IMR-90 (cell line): ENCODE data around the gene TLR3. TPM values are rescaled to one million over a fixed set of nuclear protein-coding genes. Genes with fewer than 3 reads are reported as not detected.
"Not testable (repeated sequence)": the region's sequence is repeated elsewhere in the genome, so short reads cannot be mapped to it uniquely, and the experiment has no call there.

Experiments used
- ATAC-seq: fragments of 200-7000 bp; cut with Tn5 transposase; 2 replicates; pipeline ENCODE4 v1.9.1; 2020; ENCODE audit warnings: low read depth, mild to moderate bottlenecking, moderate library complexity
- BruUV-seq: library from RNA; stranded (reverse); fragments of 400-500 nt; replicated peaks from 2 replicates; lab custom pipeline; 2021; lab: Mats Ljungman, UMichigan
- CTCF ChIA-PET: fragments of 300-600 bp; formaldehyde crosslinking; extraction: SDS; loops from one replicate; lab custom pipeline; 2021; ENCODE audit warnings: antibody characterized with exemption; lab: Yijun Ruan, JAX
- POLR2A ChIA-PET: fragments of 300-600 bp; sonication (Branson Sonifier 250); formaldehyde crosslinking; loops from one replicate; lab custom pipeline; 2022; ENCODE audit warnings: antibody characterized with exemption; ENCODE audit not compliant: unreplicated experiment; lab: Charles Lee
- DNase-seq: peaks from one replicate; pipeline ENCODE4 v3.0.0; 2013
- H2AFZ ChIP-seq: replicated peaks from 2 replicates; pipeline ENCODE3; 2013; ENCODE audit warnings: low read length, mild to moderate bottlenecking; ENCODE audit not compliant: poor library complexity
- H2AK5ac ChIP-seq: 2 replicates; pipeline ENCODE4 v1.6.1; 2013; ENCODE audit warnings: low read depth, low read length, inconsistent platforms
- H2AK9ac ChIP-seq: replicated peaks from 2 replicates; pipeline ENCODE3; 2013; ENCODE audit warnings: mild to moderate bottlenecking, low read depth, low read length, moderate library complexity; ENCODE audit not compliant: poor library complexity
- H2BK120ac ChIP-seq: 2 replicates; pipeline ENCODE4 v1.6.1; 2013; ENCODE audit warnings: low read depth, low read length, inconsistent platforms
- H2BK15ac ChIP-seq: 3 replicates; pipeline ENCODE4 v1.6.1; 2013; ENCODE audit warnings: low read depth, low read length, inconsistent platforms
- H2BK20ac ChIP-seq: 2 replicates; pipeline ENCODE4 v1.6.1; 2013; ENCODE audit warnings: low read depth, mild to moderate bottlenecking, inconsistent platforms, low read length, moderate library complexity
- H2BK5ac ChIP-seq: 2 replicates; pipeline ENCODE4 v1.6.1; 2013; ENCODE audit warnings: mild to moderate bottlenecking, low read depth, low read length, inconsistent platforms; ENCODE audit not compliant: poor library complexity, severe bottlenecking
- H3K14ac ChIP-seq: replicated peaks from 2 replicates; pipeline ENCODE4 v1.6.1; 2013; ENCODE audit warnings: low read depth, low read length, inconsistent platforms
- H3K18ac ChIP-seq: 2 replicates; pipeline ENCODE4 v1.6.1; 2013; ENCODE audit warnings: low read depth, low read length, control low read depth
- H3K23ac ChIP-seq: 2 replicates; pipeline ENCODE4 v1.6.1; 2013; ENCODE audit warnings: low read depth, low read length, inconsistent platforms
- H3K27ac ChIP-seq: 2 replicates; pipeline ENCODE4 v1.5.1; 2013; ENCODE audit warnings: mild to moderate bottlenecking, control low read depth, low read length; ENCODE audit not compliant: insufficient read depth
- H3K27me3 ChIP-seq: 2 replicates; pipeline ENCODE4 v1.6.1; 2013; ENCODE audit warnings: low read length; ENCODE audit not compliant: control insufficient read depth, insufficient read depth
- H3K36me3 ChIP-seq: 2 replicates; pipeline ENCODE4 v1.6.1; 2013; ENCODE audit warnings: low read length, mixed read lengths; ENCODE audit not compliant: control insufficient read depth, insufficient read depth
- H3K4ac ChIP-seq: 2 replicates; pipeline ENCODE4 v1.6.1; 2013; ENCODE audit warnings: low read depth, low read length, inconsistent platforms
- H3K4me1 ChIP-seq: 2 replicates; pipeline ENCODE4 v1.6.1; 2013; ENCODE audit warnings: low read length, mixed read lengths; ENCODE audit not compliant: control insufficient read depth, insufficient read depth
- H3K4me2 ChIP-seq: 2 replicates; pipeline ENCODE4 v1.6.1; 2013; ENCODE audit warnings: low read depth, mild to moderate bottlenecking, control low read depth, low read length, moderate library complexity
- H3K4me3 ChIP-seq: 2 replicates; pipeline ENCODE4 v1.5.1; 2013; ENCODE audit warnings: low read depth, mild to moderate bottlenecking, control low read depth, low read length, moderate library complexity; ENCODE audit not compliant: insufficient read depth
- H3K56ac ChIP-seq: 2 replicates; pipeline ENCODE4 v1.6.1; 2013; ENCODE audit warnings: low read length, inconsistent platforms; ENCODE audit not compliant: insufficient read depth; ENCODE audit errors: extremely low read depth
- H3K79me1 ChIP-seq, 2 experiments: 2 replicates each; pipeline ENCODE4 v1.6.1; 2013; ENCODE audit warnings: low read length in 2 of 2, inconsistent platforms in 1 of 2, low read depth in 1 of 2
- H3K9ac ChIP-seq: 2 replicates; pipeline ENCODE4 v1.6.1; 2013; ENCODE audit warnings: low read depth, low read length, control low read depth
- H3K9me1 ChIP-seq: 2 replicates; pipeline ENCODE4 v1.6.1; 2013; ENCODE audit warnings: low read length, inconsistent platforms; ENCODE audit not compliant: insufficient read depth
- H3K9me3 ChIP-seq: 2 replicates; pipeline ENCODE4 v1.6.1; 2013; ENCODE audit warnings: low read length; ENCODE audit not compliant: control insufficient read depth, insufficient read depth
- H4K20me1 ChIP-seq: 2 replicates; pipeline ENCODE4 v1.6.1; 2013; ENCODE audit warnings: low read length, inconsistent platforms; ENCODE audit not compliant: insufficient read depth
- H4K5ac ChIP-seq: 2 replicates; pipeline ENCODE4 v1.6.1; 2013; ENCODE audit warnings: mild to moderate bottlenecking, low read depth, low read length, control low read depth
- H4K8ac ChIP-seq, 2 experiments: 2 replicates each; pipeline ENCODE4 v1.6.1; 2013; ENCODE audit warnings: low read depth in 2 of 2, low read length in 2 of 2, control low read depth in 1 of 2, inconsistent platforms in 1 of 2
- H4K91ac ChIP-seq: 2 replicates; pipeline ENCODE4 v1.6.1; 2013; ENCODE audit warnings: low read depth, low read length, inconsistent platforms; ENCODE audit not compliant: insufficient read depth
- WGBS, 2 experiments: methylation state at CpG; one replicate each; pipeline versions ENCODE4 v1.1.5 to v1.1.7; 2013; ENCODE audit warnings: missing lambda C conversion rate in 2 of 2; ENCODE audit not compliant: insufficient read length in 1 of 2; ENCODE audit errors: extremely low coverage in 2 of 2; 5-methylcytosine and 5-hydroxymethylcytosine counted together
- dilution Hi-C: fragments of 300-500 bp; cut with HindIII; formaldehyde crosslinking; loops from one replicate; pipeline ENCODE4 v1.14.3; 2018; ENCODE audit warnings: low sequenced_read_pairs; ENCODE audit not compliant: unreplicated experiment
- in situ Hi-C: fragments of 300-500 bp; cut with MboI; formaldehyde crosslinking; loops from 3 replicates; pipeline ENCODE4 v1.14.3; 2019; ENCODE audit warnings: low sequenced_read_pairs, inconsistent platforms, mixed read lengths
- intact Hi-C: fragments of 100-400 bp; cut with micrococcal nuclease; formaldehyde crosslinking; loops from 2 replicates; pipeline ENCODE4 v1.10.0; 2022
- polyA plus RNA-seq, 3 experiments: library from polyadenylated mRNA; depleted of rRNA; stranded (reverse); fragments of >200 nt; gene quantifications; 2 replicates each; pipeline ENCODE4 v1.2.3, GENCODE V29; 2012; ENCODE audit warnings: low replicate concordance in 1 of 3
- total RNA-seq: library from RNA; depleted of rRNA; stranded (reverse); fragments of >200 nt; gene quantifications from 2 replicates; pipeline ENCODE4 v1.2.3, GENCODE V29; 2012

The TLR3 gene
- total and polyA plus RNA-seq, 2 of the 4 experiments (the other 2 are of a cell fraction) = 0.12 to 0.36 TPM

GRCh38 chr4:186034613-186035012 lies 34.3 kb upstream of the TLR3 start:
- DNase-seq, H4K5ac ChIP-seq, H2BK15ac ChIP-seq, H3K36me3 ChIP-seq, BruUV-seq, H2AK5ac ChIP-seq, H3K9ac ChIP-seq, H3K14ac ChIP-seq, ATAC-seq, H3K79me1 ChIP-seq, H3K18ac ChIP-seq, H4K91ac ChIP-seq, H2AFZ ChIP-seq, CTCF ChIA-PET, H2BK5ac ChIP-seq, H3K9me3 ChIP-seq, H3K4me3 ChIP-seq, H4K20me1 ChIP-seq, H3K4me1 ChIP-seq, H3K9me1 ChIP-seq, H3K4me2 ChIP-seq, H4K8ac ChIP-seq, H2BK20ac ChIP-seq, POLR2A ChIA-PET, dilution Hi-C loops, H2AK9ac ChIP-seq, H3K4ac ChIP-seq, H3K27ac ChIP-seq, H3K23ac ChIP-seq, H2BK120ac ChIP-seq, H3K56ac ChIP-seq: not testable (repeated sequence)
- peaks cover 32% of the 10 kb centered on the region for H3K27me3 ChIP-seq
- no CpG with 5 or more reads among the region's 7 CpGs for WGBS, 2 experiments
- intact Hi-C loops (loop anchor here (10.0 kb wide), 2 partner anchors 100 to 1000 kb away; no protein-coding TSS in a partner anchor), in situ Hi-C loops (loop anchor here (25.0 kb wide), 2 partner anchors 547 to 847 kb away; no protein-coding TSS in a partner anchor)
